ENCODE results near the gene JPH2. TPM values are rescaled to one million over a fixed set of nuclear protein-coding genes. Genes with fewer than 3 reads are reported as not detected.

Gene JPH2
- total RNA-seq, 1 donor from 2014 or later: 2.9 TPM

GRCh38 chr20:44120676-44121425 is 66.1 kb downstream of the JPH2 start:
- H3K4me3 ChIP-seq (ENCODE audit: low read depth, low read length): no peak overlapping the region
- DNase-seq (ENCODE audit: low read depth): no peak
- TF ChIP-seq, protein P1, sequence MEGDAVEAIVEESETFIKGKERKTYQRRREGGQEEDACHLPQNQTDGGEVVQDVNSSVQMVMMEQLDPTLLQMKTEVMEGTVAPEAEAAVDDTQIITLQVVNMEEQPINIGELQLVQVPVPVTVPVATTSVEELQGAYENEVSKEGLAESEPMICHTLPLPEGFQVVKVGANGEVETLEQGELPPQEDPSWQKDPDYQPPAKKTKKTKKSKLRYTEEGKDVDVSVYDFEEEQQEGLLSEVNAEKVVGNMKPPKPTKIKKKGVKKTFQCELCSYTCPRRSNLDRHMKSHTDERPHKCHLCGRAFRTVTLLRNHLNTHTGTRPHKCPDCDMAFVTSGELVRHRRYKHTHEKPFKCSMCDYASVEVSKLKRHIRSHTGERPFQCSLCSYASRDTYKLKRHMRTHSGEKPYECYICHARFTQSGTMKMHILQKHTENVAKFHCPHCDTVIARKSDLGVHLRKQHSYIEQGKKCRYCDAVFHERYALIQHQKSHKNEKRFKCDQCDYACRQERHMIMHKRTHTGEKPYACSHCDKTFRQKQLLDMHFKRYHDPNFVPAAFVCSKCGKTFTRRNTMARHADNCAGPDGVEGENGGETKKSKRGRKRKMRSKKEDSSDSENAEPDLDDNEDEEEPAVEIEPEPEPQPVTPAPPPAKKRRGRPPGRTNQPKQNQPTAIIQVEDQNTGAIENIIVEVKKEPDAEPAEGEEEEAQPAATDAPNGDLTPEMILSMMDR (conservative IDR thresholded peaks at IDR 0.05; ENCODE audit: low read depth, low read length): no peak

DNA sequence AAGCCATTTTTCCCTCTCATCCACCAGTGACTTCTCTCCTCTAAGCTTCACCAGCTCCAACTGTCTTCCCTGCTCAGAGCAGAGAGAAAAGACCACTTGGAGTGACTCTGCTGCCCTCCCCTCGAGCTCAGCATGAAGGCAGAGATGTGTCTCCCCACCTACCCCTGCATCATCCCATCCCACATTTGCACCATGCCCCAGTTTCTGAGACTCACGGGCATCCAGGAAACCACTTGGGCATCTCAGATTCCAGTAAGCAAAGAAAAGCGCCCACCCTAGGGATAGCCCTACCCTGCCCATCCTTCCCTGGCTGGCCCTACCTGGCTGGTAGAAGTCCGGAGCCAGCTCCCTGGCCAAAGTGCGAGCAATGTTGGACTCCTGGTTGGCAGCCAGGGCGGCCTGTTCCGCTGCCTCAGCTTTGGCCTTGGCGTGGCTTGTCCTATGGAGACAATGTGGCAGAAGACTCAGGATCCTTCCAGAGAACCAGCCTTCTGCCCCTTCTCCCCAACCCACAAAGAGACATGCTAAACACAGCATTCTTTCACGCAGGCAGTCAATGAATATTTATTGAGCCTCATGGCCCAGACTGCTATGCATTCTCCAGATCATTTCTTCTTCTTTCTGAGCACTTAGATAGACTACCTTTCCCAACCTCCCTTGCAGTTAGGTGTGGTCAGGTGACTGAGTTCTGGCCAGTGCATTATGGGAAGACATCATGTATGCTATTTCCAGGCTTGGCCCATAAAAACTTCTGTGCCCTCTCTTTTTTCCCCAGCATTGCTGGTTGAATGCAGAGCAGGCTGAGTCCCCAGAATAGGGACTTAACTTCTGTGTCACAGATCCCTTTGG is 68.6 kb downstream of the JPH2 start:
- TF ChIP-seq, protein P1 (conservative IDR thresholded peaks at IDR 0.05; ENCODE audit: low read depth, low read length): no peak
- DNase-seq (ENCODE audit: low read depth): no peak
- H3K4me3 ChIP-seq (ENCODE audit: low read depth, low read length): no peak overlapping the region

DNA sequence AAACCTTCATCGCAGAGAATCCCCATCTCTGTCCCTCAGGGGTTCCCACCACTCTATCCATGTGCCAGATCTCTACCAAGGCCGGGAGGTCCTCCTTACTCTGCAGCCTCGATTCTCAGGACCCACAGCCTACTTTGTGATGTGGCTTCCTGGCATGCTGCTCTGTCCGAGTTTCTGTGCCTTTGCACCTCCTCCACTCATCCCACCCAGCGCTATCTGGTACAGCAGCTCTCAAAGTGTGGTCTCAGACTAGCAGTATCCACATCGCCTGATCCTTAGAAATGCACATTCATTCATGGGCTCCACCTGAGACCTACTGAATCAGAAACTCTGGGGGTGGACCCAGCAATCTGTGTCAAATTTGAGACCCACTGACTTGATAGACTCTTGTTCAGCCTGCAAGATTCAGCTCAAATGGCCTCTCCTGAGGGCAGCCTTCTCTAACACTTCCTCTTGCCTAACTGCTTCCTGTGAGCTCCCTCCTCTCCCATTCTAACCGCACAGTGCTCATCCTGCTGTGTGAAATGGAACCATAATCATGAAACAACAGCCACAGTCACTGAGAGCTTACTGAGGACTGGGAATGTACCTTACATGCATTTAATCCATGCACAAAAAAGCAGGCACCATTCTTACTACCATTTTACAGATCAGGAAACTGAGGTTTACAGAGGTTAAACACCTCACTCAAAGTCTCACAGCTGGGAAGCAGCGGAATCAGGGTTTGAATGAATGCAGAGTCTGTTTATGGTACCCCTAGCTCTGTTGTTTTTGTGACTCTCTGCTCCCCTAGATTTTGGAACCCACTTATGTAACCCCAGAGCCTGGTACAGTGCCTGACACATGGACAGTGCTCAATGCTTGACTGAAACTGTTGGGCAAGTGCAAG is 69.4 kb downstream of the JPH2 start:
- no peak overlapping the region for H3K4me3 ChIP-seq (ENCODE audit: low read depth, low read length)
- TF ChIP-seq, protein P1 (conservative IDR thresholded peaks at IDR 0.05; ENCODE audit: low read depth, low read length): no peak
- no peak for DNase-seq (ENCODE audit: low read depth)

- H3K4me3 ChIP-seq (ENCODE audit: low read depth, low read length): no peak overlapping the region
- TF ChIP-seq, protein P1 (conservative IDR thresholded peaks at IDR 0.05; ENCODE audit: low read depth, low read length): no peak
- no peak for DNase-seq (ENCODE audit: low read depth)
These were observed 71.0 kb downstream of the JPH2 start for GRCh38 chr20:44115762-44116644.

DNA sequence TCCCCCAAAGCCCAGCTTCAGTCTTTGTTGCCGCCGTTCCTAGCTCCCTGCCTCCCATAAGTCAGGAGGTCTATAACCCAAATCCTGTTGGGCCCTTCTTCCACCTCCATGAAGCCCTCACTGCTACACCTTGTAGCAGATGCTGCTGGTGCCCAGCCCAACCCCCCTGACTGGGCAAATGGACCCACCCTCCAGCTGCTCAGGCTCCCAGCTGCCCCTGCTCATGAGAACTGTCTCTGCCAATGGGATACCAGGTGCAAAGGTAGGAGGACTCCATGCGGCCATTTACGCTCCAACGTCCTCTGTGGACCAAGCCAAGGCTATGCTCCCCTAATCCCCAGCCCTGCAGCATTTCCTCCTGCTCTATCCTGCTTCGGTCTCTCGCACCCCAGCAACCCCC is 71.8 kb downstream of the JPH2 start:
- no peak for DNase-seq (ENCODE audit: low read depth)
- no peak overlapping the region for H3K4me3 ChIP-seq (ENCODE audit: low read depth, low read length)
- TF ChIP-seq, protein P1 (conservative IDR thresholded peaks at IDR 0.05; ENCODE audit: low read depth, low read length): no peak
